Middle frontal gyrus (tissue), 1 donor: ENCODE measurements around the gene SIGLEC7.

Experiments used
- DNase-seq: peaks from one replicate; pipeline ENCODE4 v3.0.0-alpha.2; 2015; ENCODE audit warnings: low spot score; ENCODE audit errors: extremely low spot score

SIGLEC7 gene

DNA sequence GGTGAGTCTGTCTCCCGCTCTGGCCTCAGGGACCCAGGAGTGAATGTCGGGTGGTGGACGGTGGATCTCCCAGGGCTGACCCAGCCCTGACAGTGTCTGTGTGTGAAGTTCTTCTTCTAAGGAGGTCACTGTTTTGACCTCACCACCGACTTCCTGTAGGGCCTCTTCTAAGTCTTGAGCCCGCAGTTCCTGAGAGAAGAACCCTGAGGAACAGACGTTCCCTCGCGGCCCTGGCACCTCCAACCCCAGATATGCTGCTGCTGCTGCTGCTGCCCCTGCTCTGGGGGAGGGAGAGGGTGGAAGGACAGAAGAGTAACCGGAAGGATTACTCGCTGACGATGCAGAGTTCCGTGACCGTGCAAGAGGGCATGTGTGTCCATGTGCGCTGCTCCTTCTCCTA, at the start of gene SIGLEC7:
TSS of gene SIGLEC7 (plus strand) at position 183 of the 400 bp plus-strand sequence. CDS start at position 252, 69 bp downstream.
- DNase-seq, result no peak

DNA sequence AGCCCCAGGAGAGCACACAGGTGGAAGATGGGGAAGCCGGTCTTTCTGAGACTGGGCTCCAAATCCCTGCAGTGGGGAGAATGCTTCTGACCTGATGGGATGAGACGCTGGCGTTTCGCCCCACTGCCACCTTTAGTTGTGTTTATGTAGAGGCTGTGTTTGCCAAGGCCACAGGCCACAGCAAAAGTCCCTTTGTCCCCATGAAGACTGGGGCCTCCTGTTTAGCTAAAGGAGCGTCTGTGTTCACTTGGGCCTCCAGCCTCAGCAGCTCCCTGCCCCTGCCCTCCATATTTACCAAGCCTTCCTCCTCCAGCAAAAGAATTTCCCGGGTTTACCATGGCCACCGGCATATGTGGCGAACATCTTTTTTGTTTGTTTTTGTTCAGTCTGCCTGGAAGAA, 49.0 kb upstream of the SIGLEC7 start:
- DNase-seq, result no peak

DNA sequence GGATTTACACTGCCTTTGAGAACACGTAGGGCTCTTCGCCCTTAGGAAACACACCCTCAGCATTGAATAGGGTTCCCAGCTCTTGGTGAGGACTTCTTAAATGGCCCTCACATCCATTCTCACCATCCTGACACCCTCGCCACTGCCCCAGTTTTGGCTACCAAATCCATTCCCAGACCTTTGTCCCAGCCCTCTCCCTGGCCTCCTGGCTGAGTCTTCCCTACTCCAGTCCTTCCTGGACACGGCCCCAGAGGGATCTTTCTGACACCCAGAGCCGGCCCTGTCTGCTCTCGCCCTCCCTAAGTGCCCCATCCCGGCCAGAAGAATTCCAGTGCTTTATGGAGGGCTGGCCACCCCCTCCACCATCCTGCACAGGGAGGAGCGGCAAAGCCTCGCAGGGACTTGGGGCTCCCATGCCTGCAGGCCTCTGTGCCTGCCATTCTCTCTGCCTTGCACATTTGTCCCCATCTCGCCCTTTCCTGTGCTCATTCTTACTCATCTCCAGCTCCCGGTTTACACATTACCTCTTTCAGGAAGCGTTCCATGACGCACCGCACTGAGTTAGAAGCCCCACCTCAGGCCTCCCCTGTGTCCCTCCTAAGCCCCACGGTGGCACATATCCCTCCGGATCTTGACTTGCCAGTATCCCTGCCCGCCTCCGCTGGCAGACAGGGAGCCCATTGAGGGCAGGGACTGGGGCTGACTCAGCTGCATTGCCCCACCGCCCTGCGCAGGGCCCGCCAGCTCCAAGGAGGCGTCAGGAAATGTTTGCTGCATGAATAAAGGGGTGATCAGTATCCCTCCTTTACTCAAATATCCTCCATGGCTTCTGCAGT, 48.4 kb upstream of the SIGLEC7 start:
- DNase-seq, result no peak

DNA sequence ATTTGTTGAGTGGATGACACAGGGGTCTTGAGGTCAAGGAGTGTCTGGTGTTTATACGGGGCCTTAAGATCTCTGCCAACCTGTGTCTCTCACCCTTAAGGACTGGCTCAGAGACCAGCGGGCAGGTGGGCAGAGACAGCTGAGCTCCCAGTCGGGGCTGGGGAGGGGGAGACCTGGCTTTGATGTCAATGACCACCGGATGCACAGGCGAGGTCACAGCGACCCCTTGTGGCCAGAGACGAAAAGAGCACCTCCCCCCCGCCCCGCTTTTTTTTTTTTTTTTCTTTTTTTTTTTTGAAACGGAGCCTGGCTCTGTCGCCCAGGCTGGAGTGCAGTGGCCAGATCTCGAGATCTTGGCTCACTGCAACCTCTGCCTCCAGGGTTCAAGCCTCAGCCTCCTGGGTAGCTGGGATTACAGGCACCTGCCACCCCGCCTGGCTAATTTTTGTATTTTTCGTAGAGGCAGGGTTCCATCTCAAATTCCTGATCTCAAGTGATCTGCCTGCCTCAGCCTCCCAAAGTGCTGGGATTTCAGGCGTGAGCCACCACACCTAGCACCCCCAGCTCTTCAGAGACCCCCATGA, 47.3 kb upstream of the SIGLEC7 start:
- no peak for DNase-seq

DNA sequence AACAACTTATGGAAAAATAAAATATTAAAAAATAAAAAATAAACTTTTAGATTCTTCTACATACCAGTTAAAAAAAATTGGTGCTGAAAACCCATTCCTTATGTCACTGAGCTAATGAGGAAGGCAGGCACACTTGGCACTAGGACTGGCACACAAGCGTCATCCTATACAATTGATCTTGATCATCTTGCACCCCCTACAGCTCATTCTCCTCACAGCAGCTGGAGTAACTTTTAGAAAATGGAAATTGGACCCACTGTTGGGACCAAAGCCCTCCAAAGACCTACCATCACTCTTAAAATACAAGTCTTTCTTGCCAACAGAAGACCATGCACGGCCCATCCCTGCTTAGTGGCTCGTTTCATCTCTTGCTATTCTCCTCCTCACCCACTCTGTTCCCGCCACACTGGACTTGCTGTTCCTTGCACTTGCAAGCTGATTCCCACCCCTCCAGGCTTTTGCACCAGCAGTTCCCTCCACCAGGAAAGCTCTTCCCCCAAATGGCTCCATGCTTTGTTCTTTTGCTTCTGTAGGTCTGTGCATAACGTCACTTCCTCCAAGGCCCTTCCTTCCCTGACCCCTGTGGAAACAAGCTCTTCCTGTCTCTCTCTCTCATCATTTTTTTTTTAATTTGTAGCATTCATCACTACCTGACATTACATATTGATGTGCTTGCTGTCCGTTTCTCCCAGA, 45.5 kb upstream of the SIGLEC7 start:
- DNase-seq, result no peak

DNA sequence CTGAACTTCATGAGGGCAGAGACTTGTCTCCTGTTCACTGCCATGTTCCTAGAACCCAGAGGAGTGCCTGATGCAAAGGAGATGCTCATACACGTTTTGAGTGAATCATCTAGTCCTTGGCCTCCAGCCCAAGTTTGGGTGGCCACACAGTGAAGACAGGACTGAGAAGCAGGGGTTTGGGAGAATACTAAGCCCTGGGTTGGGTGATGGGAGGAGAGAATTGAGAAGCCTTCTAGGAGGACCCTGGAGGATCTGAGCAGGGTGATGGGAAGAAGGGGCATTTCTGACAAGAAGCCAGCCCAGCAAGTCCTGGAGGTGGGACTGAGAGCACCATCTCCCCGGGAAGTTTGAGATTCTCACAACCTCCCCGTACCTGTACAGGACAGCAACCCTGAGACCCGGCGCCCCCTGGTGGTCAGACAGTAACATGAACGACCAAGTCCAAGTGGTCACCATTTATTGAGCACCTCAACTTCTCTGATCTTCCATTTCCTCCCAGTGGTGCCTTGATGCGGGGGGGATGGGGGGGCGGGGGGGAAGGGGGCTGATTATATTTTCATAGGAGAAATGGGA, 44.8 kb upstream of the SIGLEC7 start:
- peak; percentile 14 for DNase-seq

DNA sequence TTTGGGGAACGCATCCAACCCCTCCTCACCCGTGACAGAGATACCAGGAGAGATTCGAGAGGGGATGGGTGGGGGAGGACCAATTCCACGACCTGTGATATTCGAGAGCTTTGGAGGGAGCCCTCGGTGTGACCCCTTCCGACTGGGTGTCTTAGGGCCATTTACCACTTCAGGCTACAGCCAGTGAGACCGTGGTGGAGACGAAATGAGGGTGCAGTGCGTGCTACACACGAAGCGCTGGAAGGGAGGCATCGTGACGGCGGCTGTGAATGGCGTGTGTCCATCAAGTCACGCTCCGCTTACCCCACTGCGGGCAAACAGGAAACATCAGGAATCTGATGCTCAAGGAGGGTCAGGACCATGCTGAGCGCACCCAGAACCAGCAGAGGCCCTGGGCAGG, 44.3 kb upstream of the SIGLEC7 start:
- no peak for DNase-seq

DNA sequence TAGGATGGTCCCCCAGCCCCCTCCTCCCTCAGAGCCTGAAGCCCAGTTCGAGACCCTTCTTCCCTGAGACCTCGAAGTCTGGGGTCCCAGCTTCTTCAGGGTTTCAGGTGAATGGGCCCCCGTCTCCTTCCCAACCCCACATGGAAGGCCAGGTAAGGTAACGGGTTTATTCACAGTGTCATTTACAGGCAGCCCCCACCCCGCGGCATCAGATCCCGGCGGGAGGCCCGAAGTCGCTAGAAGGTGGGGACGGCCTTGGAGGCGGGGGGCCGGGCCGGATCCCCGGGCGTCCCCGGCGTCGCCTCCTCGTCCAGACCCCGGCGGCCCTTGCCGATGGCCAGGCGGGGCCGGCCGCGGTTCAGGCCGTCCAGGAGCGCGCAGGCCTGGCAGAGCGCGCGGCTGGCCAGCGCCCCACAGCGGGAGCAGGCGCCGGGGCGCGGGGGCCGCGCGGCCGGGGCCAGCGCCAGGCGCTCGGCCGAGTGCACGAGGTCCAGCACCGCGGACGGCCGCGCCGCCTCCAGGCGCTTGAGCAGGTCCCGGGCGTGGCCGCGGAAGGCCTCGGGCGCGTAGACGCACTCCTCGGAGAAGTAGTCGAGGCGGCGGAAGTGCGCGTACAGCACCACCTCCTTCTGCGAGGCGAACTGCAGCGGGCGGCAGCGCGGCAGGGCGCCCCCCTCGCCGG, 43.6 kb upstream of the SIGLEC7 start:
- no peak for DNase-seq

DNA sequence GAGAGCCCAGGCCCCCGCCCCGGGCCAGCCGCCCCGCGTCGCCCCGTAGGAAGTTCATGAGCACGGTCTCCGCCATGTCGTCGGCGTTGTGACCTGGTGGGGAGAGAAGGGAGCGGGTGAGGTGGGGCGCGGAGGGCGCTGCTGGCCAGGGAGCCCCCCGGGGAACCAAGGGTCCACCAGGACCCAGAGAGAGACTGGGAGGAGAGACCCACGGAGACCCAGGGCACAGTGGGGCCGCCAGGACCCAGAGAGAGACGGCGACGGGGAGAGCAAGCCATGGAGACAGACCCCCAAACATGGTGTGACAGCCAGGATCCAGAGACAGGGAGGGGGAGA, 43.1 kb upstream of the SIGLEC7 start:
- DNase-seq, result no peak

DNA sequence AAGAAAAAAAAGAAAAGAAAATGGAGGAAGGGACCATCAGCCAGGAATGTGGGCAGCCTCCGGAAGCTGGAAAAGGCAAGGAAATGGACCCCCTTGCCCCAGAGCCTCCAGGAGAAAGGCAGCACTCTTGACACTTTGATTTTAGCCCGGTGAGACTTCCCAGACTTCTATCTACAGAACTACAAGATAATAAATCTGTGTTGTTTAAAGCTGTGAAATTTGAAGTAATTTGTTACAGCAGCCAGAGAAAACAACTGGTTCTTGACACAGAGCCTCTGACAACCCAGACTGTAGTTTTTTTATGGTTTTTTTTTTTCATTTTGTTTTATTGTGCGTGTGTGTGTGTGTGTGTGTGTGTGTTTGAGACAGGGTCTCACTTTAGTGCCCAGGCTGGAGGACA, 41.5 kb upstream of the SIGLEC7 start:
- DNase-seq, result no peak

DNA sequence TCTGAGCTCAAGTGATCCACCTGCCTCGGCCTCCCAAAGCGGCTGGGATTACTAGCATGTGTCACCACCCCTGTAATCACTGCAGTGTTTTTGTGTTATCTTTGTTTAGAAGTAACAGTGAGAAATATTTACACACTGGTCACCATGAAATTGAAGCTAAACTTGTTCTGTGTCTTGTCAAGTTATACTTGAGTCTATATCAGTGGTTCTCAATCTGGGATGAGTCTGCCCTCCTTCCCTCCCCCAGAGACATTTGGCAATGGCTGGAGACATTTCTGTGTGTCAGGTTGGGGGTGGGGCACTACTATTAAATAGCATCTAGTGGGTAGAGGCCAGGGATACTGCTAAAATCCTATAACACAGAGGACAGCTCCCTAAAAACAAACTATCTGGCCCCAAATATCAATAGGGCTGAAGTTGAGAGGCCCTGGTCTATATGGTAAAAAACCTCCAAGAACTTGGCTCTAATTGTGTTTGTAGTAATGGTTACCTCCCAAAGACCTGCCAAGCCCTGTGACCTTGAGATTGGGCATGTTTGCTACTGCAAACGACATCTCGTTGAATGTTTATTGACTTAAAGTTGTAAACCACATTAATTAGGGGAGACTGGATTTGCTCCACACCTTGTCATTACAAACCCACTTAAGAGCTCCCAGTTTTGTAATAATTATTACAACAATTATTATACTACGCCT, 40.8 kb upstream of the SIGLEC7 start:
- no peak for DNase-seq

DNA sequence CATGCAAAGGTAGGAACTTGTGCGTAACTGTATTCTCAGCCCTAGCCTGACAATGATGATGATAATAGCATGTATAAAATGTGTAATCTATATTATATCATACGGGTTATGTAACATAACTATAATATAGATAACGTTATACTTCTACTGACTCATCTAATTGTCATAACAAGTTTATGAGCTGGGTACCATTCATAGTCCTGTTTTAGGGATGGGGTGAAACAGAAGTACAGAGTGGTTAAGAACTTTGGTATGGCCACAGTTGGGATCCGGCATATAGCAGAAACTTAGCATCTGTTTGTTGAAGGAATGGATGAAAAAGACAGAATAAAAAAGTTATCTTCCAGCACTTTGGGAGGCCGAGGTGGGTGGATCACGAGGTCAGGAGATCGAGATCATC, 39.1 kb upstream of the SIGLEC7 start:
- no peak for DNase-seq

DNA sequence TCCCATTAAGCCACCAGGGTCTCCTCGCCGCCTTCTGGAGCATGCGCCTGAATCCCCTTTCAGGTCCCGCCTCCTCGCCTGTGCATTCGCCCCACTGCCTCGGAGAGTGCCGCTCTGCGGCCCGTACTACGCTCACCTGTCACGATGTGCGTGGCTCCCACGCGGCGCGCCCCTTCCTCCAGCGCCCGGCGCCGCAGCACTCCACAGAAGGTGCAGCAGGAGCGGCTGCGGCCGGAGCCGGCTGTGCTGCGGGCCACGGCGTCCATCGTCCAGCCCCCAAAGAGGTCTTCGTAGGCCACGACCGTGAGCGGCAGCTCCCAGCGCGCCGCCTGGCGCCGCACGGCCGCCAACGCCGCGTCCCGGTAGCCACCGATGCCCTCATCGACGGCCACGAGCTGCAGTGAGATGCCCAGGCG, 38.2 kb upstream of the SIGLEC7 start:
- no peak for DNase-seq

DNA sequence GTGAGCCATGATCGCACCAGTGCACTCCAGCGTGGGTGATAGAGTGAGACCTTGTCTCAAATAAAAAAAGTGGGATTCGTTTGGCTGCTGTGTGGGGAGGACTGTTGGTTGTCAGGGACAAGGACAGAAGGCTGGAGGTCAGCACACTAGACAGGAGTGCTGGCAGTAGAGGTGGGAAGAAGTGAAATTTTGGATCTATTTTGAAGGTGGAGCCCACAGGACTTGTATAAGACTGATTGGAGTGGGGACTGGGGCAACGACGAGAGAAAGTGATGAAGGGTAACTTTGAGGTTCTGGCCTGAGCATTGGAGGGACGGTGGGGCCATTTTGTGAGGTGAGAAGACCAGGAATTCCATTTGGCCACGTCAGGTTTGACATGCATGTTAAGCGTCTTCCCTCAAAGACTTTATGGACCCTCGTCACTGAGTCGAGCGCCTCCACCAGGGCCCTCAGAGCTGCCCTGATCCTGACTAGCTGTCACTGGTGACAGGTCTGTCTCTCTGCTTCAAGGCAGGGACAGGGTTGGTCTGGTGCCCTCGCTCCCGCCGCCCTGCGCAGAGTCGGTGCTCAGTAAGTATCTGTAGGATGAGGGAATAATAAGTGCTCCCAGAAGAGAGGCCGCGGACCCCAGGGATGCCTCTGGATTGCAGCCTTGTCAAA, 34.6 kb upstream of the SIGLEC7 start:
- DNase-seq, result no peak

DNA sequence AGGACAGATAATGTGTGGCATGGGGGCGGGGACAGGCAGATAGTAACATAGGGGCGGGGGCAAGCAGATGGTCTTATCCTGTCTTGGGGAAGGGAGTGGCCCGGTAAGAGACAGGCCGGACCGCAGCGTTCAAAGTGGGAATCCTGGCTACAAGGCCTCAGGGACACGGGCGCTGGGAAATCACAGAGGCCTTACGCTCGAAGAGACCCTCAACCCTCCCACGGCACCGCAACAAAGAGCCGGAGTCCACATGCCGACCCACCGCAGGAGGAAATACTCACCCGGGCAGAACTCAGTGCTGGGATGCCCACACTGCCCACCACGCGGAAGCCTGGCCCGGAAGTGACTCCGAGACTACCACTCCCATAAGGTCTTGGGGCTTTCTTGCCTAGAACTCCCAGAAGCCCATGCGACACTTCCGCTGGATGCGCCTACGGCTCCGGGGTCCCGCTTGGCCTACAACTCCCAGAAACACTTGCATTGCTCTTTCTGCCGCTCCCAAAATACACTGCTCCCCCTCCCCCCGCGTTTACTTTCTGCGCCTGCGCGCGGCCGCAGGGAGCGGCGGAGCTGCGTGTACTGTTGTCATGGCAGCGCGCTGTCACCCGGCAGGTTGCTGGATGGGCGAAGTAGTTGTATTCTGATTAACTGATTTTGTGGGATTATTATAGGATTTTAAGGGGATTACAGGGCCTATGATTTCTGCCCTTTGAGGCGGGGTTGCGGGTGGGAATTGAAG, 33.9 kb upstream of the SIGLEC7 start, which contains the start of gene CTU1:
TSS of gene CTU1 (minus strand) at position 344 of the 739 bp plus-strand sequence. CDS start 3,840 bp downstream, outside the sequence.
- peak; percentile 97 for DNase-seq

DNA sequence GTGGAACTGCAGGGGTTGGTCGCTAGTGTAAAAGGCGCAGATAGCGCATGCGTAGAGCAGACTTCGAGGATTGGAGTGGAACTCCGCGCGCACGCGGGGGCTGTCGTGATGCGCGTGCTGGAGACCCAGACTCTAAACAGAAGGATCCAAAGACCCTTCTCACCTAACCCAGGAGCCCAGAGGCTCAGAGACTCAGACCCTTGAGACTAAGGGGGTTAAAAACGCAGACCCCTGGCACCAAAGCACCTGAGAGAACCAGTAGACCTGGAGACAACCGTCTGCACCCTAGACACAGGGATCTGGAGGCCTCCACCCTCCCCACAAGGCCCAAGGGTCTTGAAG, 33.3 kb upstream of the SIGLEC7 start:
- DNase-seq, result no peak

DNA sequence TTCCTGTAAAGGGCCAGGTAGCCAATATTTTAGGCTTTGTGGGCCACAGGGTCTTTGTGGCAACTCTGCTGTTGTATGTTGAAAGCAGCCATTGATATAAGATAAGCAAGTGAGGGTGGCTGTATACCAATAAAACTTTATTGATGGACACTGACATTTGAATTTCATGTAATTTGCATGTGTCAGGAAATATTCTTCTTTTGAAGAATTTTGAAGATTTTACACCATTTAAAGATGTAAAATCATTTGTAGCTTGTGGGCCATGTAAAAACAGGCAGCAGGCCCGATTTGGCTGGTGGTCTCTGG, 31.5 kb upstream of the SIGLEC7 start:
- DNase-seq, result no peak

DNA sequence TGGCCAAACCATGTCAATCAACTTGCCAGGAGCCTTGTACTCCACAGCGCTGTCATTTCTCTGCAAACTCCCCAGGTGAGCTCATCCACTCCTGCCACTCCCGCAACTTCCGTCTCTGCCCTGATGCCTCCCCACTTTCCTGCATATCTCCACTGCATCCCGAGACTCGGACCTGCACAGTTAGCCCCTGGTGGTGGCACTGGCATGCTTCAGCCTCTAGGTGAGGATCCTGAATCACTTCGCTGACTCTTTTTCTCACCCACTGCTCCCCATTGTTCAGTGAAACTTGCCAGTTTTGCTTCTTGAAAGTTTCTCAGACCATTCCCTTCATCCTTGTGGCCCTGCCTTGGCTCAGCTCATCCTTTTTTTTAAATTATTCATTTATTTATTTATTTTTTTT, 30.5 kb upstream of the SIGLEC7 start:
- DNase-seq, result no peak

DNA sequence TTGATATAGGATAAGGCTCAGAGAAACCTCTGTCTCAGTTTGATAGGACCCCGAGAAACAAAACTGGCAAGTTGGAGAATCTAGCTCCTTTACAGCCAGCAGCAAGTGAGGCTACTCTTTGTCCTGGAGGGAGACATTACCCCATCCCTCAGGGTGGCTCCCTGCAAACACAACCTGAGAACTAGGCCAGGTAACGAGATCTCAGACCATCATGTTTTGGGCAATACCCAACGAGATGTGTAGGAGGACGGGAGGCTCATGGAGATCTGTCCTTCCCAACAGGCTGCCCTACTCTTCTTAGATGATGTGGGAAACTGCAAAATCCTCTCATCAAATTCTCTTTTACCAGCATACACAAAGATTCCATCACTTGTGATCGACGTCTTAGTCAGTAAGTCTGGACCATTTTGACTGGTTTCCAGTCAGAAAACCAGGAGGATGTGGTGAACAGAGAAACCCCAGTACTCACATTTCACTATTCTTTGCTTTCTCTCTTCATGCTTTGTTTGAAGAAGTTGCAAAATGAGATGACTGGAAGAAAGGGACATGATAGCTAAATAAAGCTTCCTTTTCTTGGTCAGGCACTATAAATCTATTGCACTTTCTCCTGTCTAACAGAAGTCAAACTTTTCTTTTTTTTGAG, 27.9 kb upstream of the SIGLEC7 start:
- DNase-seq, result no peak
